ENCODE measurements around the gene GOLGA8O.
"Not testable (repeated sequence)": the region's sequence is repeated elsewhere in the genome, so short reads cannot be mapped to it uniquely, and the experiment has no call there.

The GOLGA8O gene

DNA sequence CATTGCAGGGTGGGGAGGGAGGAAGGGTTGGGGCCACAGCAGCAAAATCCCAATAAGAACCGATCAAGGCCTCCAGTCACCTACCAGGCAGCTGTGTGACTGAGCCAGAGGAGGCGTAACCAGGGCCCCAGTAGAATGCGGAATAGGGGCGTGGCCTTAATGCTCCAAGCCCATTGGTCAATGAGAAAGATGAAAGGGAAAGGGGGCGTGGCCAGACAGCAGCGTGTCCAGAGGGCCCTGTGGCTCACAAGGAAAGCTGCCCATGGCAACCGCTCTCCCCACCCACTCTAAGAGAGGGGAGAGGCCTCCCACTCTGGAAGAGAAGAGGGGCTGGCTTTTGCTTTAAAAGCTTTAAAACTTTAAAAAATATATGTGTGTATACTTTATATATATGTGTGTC, at the start of gene GOLGA8O:
GOLGA8O (minus strand) TSS at position 101 of the 400 bp plus-strand sequence; CDS start at position 3, 98 bp downstream.
- DNase-seq = not testable (repeated sequence)

GRCh38 chr15:32504152-32504811, 48.8 kb upstream of the GOLGA8O start:
- not testable (repeated sequence) for DNase-seq

- not testable (repeated sequence) for DNase-seq
Measured at GRCh38 chr15:32502946-32503345, 47.5 kb upstream of the GOLGA8O start.

DNA sequence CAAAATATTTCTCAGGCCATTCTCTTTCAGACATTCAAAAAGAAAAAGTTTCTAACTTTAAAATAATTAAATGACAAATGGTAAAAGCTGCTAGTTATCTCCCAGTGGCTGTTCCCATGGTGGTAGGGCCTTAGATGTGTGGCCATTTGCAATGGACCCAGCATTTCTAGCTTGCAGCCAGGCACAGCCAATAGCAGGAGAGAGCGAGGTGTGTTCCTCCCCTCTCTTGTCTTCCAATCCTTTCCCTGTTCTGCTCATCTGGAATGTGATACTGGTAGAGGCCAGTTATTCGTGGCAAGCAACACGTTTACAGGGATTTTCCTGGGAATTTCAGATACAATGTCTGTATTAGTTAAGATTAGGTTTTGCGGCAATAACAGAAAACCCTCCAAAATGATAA, 37.3 kb upstream of the GOLGA8O start:
- not testable (repeated sequence) for DNase-seq

DNA sequence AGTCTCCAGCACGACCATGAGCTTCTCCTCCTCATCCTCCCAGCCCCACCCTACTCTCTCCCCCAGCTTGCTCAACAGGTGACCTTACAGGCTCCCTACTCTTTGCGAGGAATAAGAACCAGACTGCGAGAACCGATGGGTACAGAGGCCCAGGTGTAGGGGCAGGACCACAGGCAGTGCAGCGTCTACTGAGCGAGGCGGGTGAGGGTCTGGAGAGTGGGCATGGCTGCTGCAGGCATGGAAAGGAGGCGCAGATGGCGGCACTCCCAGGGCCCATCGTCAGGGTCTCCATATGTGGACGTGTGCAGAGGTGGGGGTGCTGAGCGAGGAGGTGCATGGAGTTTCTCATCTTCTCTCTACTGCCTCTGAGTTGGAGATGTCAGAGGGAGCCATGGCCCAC, 31.0 kb upstream of the GOLGA8O start:
- DNase-seq = not testable (repeated sequence)

DNA sequence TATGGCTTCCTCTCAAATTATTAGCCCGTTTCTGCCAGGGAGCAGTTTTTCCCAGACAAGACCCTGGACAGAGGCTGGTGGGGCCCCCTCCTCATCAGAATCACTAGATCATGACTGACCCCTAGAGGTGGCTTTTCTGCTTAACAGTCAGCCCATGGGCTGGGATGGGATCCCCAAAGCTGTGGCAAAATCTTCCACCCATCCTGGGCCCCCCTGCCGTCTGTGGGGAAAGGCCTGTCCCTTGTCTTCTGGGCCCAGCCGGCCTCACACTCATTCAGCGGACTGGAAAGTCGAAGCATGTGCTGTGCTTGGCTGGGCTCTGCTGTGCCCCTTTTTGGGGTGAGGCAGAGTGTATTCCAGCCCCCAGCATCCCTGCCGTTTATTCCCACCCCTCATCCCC, 27.9 kb upstream of the GOLGA8O start:
- not testable (repeated sequence) for DNase-seq

GRCh38 chr15:32481683-32482082, 26.2 kb upstream of the GOLGA8O start:
- DNase-seq = not testable (repeated sequence)

- DNase-seq = not testable (repeated sequence)
Measured at GRCh38 chr15:32468076-32468475, 12.6 kb upstream of the GOLGA8O start.

DNA sequence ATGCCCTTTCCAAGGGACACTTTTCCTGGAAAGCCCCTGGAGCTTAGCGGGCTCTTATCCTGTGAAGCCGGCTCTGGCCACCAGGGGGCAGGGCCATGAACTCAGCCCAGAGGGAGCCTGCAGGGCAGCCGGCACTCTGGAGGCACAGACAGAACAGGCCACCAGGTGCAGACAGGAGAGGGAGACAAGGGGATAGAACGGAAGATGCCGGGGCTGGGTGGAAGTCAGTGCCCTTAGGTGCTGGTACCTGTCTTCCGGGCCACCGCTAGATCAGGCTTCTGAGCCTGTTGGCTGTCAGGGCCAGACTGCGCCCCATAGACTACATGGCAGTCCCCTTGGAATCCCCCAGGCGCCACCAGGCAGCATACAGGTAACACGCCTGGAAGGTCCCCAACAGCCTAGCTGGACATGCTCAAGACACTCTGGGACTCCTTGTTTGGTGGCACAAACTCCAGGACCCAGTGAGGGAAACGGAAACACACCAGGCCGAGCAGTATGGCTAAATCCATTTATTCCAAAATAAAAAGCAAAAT, 14.9 kb downstream of the GOLGA8O start:
- not testable (repeated sequence) for DNase-seq

DNA sequence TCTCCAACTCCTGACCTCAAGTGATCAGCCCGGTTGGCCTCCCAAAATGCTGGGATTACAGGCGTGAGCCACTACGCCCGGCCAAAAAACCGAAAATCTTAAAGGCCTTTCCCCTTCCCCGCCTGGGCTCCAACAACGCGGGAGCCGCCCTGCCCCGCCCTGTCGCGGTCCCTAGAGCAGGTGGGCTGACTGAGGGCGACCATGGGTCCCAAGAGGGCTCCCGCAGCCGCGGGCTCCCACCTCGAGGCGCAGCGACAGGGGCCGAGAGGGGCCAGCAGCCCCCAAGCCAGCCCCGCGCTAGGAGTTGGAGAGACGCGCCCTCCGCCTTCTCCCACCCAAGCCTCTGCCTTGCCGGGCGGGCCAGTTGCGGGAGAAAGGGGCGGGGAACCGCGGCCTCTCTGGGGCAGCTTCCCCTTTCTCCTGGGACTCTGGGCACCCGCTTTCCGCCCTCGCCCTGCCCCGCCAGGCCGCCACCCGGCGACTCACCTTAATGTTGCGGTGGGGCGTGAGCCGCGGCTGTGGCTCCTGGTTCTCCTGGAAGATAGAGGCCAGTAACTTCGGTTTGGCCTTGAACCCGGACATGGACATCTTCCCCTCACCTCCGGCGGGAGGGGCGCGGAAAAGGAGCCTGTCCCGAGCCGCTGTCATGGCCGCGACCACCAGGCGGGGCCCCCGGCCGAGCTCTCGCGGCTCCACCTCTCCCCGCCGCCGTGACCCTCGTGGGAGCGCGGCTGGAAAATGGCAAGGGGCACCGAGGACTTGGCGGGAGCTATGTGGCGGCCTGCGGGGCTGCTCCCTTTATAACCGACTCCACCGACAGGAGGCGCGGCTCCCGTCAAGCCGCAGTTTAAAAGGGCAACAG, 21.1 kb downstream of the GOLGA8O start:
- DNase-seq = not testable (repeated sequence)

- DNase-seq = not testable (repeated sequence)
Measured at GRCh38 chr15:32427635-32428034, 27.8 kb downstream of the GOLGA8O start.

DNA sequence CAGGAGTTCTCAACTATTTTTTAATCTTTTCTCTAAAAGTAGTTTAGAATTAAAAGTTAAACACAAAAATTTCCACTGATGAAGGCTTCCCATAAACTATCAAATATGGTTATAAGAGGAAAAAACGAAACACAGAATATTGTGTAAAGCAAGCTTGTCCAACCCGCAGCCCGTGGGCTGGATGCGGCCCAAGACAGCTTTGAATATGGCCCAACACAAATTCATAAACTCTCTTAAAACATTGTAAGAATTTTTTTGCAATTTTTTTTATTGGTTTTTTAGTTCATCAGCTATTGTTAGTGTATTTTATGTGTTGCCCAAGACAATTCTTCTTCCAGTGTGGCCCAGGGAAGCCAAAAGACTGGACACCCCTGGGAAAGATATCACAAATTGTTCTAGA, 28.9 kb downstream of the GOLGA8O start:
- not testable (repeated sequence) for DNase-seq

DNA sequence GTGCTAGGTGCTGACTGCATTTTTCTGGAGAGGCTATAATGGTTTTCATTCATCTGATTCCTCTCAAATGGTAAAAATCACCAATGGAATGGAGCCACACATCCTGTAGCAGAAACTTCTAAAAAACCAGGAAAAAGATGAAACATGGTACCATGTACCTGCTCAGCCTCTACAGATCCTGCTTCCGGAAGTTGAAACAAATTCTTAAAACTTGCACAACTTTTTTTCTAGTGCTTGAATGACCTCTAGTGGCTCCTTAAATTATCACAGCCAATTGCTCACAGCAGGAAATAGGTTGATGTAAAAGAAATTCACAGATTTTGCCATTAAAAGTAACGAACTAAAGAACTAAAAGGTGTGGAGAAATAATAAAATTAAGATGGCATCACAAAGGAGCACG, 47.5 kb downstream of the GOLGA8O start:
- DNase-seq = not testable (repeated sequence)

GRCh38 chr15:32403192-32403591, 52.2 kb downstream of the GOLGA8O start, which contains the start of gene GOLGA8K:
Gene GOLGA8K, minus strand, starts transcription at chr15:32403292. Its CDS starts 98 bp downstream, at chr15:32403194.
- DNase-seq = not testable (repeated sequence)

DNA sequence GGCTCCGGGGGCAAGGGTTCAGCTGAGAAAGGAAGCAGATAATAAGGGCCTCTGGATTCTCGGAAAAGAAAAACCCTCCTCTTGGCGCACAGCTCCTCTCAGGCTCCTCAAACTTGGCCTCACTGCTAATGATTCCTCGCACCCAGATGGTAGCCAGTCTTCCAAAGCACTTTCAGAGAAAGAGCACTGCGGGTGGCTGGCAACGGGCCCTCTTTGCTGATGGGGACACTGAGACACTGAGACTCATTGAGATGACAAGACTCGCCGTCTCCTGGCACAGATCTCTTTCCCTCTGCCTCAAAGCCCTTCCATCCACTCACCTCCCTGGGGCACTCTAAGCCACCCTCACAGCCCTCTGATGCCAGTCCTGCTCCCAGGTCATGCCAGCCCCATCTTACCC, 58.9 kb downstream of the GOLGA8O start:
- DNase-seq = not testable (repeated sequence)

All from NCI-H526 (cell line).